ENCODE measurements around the gene DOCK10. TPM values are rescaled to one million over a fixed set of nuclear protein-coding genes. Genes with fewer than 3 reads are reported as not detected.

The DOCK10 gene
- total and polyA plus RNA-seq, 7 donors: 3.0 to 11.4 (median 5.4) TPM

GRCh38 chr2:224847961-224848850 lies 194.1 kb downstream of the DOCK10 start:
- no peak for DNase-seq
- no peak for TF ChIP-seq POLR2A (IDR thresholded peaks at IDR 0.05)
- TF ChIP-seq CTCF (IDR thresholded peaks at IDR 0.05): no peak
- TF ChIP-seq EP300 (IDR thresholded peaks at IDR 0.05): no peak
- TF ChIP-seq POLR2AphosphoS5 (IDR thresholded peaks at IDR 0.05): no peak
- no peaks in the 10 kb centered on the region for H3K4me1 ChIP-seq
- H3K27me3 ChIP-seq: no peaks in the 10 kb centered on the region
- 78 to 83% methylated on average over 7 of the region's 7 CpGs for WGBS, 2 donors
- no peaks in the 10 kb centered on the region for H3K36me3 ChIP-seq
- no peaks in the 10 kb centered on the region for H3K9me3 ChIP-seq
- intact Hi-C loops (cut with DNase I): no loop called here
- H3K4me3 ChIP-seq: no peak overlapping the region
- no peak overlapping the region for H3K27ac ChIP-seq

DNA sequence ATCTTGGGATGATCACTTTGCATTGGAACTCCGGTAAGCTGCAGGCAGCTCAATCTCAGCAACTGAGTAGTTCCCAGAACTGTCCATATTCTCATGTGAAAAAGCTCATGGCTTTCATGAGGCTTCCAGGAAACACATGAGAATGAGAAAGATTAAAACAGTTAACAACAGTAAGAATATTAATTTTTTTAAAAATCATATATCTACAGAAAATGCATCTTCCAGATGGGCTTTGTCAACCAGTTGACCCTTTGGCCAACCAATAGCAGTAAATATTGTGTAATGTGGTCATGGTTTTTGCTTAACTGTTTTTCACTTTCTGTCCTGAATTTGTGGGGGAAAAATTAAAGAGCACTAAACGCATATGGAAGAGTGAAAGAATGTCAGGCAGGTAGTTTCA lies 194.9 kb downstream of the DOCK10 start:
- H3K4me1 ChIP-seq: no peaks in the 10 kb centered on the region
- no peak for DNase-seq
- WGBS, 2 donors: 90 to 96% methylated on average over 2 of the region's 2 CpGs
- no peaks in the 10 kb centered on the region for H3K9me3 ChIP-seq
- H3K27me3 ChIP-seq: no peaks in the 10 kb centered on the region
- no peak overlapping the region for H3K4me3 ChIP-seq
- H3K36me3 ChIP-seq: no peaks in the 10 kb centered on the region
- TF ChIP-seq POLR2AphosphoS5 (IDR thresholded peaks at IDR 0.05) (no peak), CTCF (IDR thresholded peaks at IDR 0.05) (no peak), EP300 (IDR thresholded peaks at IDR 0.05) (no peak), POLR2A (IDR thresholded peaks at IDR 0.05) (no peak)
- intact Hi-C loops (cut with DNase I): no loop called here
- H3K27ac ChIP-seq: no peak overlapping the region

DNA sequence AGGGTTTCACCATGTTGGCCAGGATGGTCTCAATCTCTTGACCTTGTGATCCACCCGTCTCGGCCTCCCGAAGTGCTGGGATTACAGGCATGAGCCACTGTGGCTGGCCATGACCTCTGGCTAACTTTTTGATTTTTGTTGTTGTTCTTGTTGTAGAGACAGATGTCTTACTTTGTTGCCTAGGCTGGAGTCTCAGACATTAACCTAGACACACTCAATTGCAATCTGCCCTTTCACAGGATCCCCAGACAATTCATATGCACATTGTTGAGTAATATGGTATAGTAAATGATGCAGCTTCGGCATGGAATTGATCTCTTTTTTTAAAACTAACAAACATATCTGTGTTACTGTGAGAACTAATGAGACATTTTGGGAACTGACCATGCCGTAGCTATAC lies 195.6 kb downstream of the DOCK10 start:
- WGBS, 2 donors: 89 to 90% methylated on average over 5 of the region's 5 CpGs
- no peak for DNase-seq
- H3K27me3 ChIP-seq: no peaks in the 10 kb centered on the region
- H3K27ac ChIP-seq: no peak overlapping the region
- intact Hi-C loops (cut with DNase I): no loop called here
- H3K36me3 ChIP-seq: no peaks in the 10 kb centered on the region
- no peak for TF ChIP-seq POLR2A (IDR thresholded peaks at IDR 0.05)
- no peak for TF ChIP-seq POLR2AphosphoS5 (IDR thresholded peaks at IDR 0.05)
- no peak for TF ChIP-seq CTCF (IDR thresholded peaks at IDR 0.05)
- TF ChIP-seq EP300 (IDR thresholded peaks at IDR 0.05): no peak
- H3K4me3 ChIP-seq: no peak overlapping the region
- no peaks in the 10 kb centered on the region for H3K4me1 ChIP-seq
- H3K9me3 ChIP-seq: no peaks in the 10 kb centered on the region

DNA sequence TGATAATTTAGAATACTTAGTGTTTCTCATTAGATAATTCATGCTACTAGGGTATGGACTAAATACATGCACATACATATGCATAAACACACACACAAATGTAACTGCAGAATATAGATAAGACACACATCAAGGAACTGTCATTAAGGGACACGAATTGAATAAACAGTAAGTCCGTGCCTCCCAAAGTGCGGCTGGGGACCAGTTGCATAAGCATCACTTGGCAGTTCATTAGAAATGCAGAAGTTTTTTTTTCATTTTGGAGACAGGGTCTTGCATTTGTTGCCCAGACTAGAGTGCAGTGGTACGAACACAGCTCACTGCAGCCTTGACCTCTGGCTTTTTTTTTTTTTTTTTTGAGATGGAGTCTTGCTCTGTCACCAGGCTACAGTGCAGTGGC lies 196.1 kb downstream of the DOCK10 start:
- Histone ChIP-seq H3K36me3 (no peaks in the 10 kb centered on the region), H3K4me1 (no peaks in the 10 kb centered on the region), H3K27ac (no peak overlapping the region), H3K9me3 (no peaks in the 10 kb centered on the region), H3K27me3 (no peaks in the 10 kb centered on the region), H3K4me3 (no peak overlapping the region)
- no peak for DNase-seq
- intact Hi-C loops (cut with DNase I): no loop called here
- TF ChIP-seq POLR2AphosphoS5 (IDR thresholded peaks at IDR 0.05) (no peak), POLR2A (IDR thresholded peaks at IDR 0.05) (no peak), EP300 (IDR thresholded peaks at IDR 0.05) (no peak)
- WGBS, 2 donors: 91 to 94% methylated on average over 4 of the region's 4 CpGs

DNA sequence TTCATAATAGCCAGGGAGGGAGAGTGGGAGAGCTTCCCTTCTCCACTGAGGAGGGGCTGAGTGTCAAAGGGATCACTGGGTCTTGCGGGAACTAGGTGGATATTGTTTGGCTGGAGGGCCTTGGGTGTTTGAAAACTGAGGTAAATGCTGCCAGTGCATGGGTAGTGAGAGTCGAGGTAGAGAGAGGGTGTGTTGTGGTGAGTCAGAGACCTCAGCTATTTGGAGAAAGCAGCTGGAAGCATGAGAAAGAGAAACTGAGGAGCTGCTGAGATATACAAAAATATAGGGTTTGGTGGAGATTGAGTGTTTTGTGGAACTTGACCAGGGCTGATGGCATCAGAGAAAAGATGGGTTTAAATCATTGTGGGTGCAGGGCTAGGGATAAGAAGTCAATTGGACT lies 199.1 kb downstream of the DOCK10 start:
- Histone ChIP-seq H3K27me3 (no peaks in the 10 kb centered on the region), H3K36me3 (no peaks in the 10 kb centered on the region), H3K9me3 (no peaks in the 10 kb centered on the region), H3K4me3 (no peak overlapping the region), H3K27ac (no peak overlapping the region), H3K4me1 (no peaks in the 10 kb centered on the region)
- intact Hi-C loops (cut with DNase I): no loop called here
- TF ChIP-seq EP300 (IDR thresholded peaks at IDR 0.05) (no peak), POLR2AphosphoS5 (IDR thresholded peaks at IDR 0.05) (no peak), POLR2A (IDR thresholded peaks at IDR 0.05) (no peak), CTCF (IDR thresholded peaks at IDR 0.05) (no peak)
- DNase-seq: no peak
- 87 to 93% methylated on average over 2 of the region's 2 CpGs for WGBS, 2 donors

Data from sigmoid colon (tissue), 7 donors.